Measurements from ENCODE around the gene SNORC. TPM values are rescaled to one million over a fixed set of nuclear protein-coding genes. Genes with fewer than 3 reads are reported as not detected.

SNORC gene
- polyA plus RNA-seq, 1 donor from 2014 or later = 0.68 TPM

DNA sequence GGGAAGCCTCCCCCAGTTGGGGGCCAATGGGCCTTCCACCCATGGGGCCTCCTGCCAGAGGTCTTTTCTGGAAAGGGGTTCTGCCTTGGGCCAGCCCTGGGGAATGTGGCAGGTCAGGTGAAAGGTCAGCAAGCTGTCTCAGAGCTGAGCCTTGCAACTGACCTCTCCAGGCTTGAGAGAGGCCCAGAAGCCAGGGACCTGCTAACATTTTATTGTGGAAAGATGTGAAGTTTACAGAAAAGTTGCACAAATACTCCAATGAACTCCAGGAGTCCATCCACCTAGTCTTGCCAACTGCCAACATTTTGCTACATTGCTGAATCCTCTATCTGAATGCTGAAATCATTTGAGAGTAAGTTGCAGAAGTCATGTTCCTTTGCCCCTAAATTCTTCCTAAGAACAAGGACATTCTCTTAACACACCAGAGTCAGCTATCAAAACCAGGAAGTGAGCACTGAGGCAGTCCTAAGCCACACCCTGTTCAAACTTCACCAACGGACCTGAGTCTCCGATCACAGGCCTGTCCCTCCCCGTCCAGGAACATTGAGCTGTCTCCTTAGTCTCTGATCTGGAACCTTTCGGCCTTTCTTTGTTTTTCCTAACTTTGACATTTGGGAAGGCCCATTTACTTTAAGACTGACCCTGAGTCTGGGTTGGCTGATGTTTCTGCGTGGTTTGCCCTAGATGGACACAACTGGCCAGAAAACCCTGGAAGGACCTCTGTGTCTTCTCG, 4.0 kb downstream of the SNORC start:
- no peaks in the 10 kb centered on the region for H3F3A ChIP-seq (ENCODE audit: insufficient read depth, low read length, poor library complexity, severe bottlenecking)
- TF ChIP-seq, protein P1, sequence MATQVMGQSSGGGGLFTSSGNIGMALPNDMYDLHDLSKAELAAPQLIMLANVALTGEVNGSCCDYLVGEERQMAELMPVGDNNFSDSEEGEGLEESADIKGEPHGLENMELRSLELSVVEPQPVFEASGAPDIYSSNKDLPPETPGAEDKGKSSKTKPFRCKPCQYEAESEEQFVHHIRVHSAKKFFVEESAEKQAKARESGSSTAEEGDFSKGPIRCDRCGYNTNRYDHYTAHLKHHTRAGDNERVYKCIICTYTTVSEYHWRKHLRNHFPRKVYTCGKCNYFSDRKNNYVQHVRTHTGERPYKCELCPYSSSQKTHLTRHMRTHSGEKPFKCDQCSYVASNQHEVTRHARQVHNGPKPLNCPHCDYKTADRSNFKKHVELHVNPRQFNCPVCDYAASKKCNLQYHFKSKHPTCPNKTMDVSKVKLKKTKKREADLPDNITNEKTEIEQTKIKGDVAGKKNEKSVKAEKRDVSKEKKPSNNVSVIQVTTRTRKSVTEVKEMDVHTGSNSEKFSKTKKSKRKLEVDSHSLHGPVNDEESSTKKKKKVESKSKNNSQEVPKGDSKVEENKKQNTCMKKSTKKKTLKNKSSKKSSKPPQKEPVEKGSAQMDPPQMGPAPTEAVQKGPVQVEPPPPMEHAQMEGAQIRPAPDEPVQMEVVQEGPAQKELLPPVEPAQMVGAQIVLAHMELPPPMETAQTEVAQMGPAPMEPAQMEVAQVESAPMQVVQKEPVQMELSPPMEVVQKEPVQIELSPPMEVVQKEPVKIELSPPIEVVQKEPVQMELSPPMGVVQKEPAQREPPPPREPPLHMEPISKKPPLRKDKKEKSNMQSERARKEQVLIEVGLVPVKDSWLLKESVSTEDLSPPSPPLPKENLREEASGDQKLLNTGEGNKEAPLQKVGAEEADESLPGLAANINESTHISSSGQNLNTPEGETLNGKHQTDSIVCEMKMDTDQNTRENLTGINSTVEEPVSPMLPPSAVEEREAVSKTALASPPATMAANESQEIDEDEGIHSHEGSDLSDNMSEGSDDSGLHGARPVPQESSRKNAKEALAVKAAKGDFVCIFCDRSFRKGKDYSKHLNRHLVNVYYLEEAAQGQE (IDR thresholded peaks at IDR 0.05; ENCODE audit: borderline replicate concordance) = no peak
- TF ChIP-seq POLR2AphosphoS5 (IDR thresholded peaks at IDR 0.05) = no peak
- no peak for TF ChIP-seq EZH2 (IDR thresholded peaks at IDR 0.05; ENCODE audit: borderline replicate concordance, insufficient read depth, low read length, poor library complexity, severe bottlenecking)
- no peak for TF ChIP-seq SMC3 (conservative IDR thresholded peaks at IDR 0.05; ENCODE audit: poor library complexity)
- TF ChIP-seq EP300 (conservative IDR thresholded peaks at IDR 0.05; ENCODE audit: poor library complexity, severe bottlenecking) = no peak
- TF ChIP-seq MXI1 (conservative IDR thresholded peaks at IDR 0.05; ENCODE audit: poor library complexity, severe bottlenecking) = no peak
- no peak for TF ChIP-seq TAF1 (IDR thresholded peaks at IDR 0.05; ENCODE audit: low read depth)
- TF ChIP-seq RAD21 (conservative IDR thresholded peaks at IDR 0.05) = no peak
- TF ChIP-seq, protein P2, sequence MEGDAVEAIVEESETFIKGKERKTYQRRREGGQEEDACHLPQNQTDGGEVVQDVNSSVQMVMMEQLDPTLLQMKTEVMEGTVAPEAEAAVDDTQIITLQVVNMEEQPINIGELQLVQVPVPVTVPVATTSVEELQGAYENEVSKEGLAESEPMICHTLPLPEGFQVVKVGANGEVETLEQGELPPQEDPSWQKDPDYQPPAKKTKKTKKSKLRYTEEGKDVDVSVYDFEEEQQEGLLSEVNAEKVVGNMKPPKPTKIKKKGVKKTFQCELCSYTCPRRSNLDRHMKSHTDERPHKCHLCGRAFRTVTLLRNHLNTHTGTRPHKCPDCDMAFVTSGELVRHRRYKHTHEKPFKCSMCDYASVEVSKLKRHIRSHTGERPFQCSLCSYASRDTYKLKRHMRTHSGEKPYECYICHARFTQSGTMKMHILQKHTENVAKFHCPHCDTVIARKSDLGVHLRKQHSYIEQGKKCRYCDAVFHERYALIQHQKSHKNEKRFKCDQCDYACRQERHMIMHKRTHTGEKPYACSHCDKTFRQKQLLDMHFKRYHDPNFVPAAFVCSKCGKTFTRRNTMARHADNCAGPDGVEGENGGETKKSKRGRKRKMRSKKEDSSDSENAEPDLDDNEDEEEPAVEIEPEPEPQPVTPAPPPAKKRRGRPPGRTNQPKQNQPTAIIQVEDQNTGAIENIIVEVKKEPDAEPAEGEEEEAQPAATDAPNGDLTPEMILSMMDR (IDR thresholded peaks at IDR 0.05; ENCODE audit: poor library complexity, severe bottlenecking) = no peak
- H2AFZ ChIP-seq (ENCODE audit: low read depth, low read length) = no peak overlapping the region
- no peaks in the 10 kb centered on the region for H4K20me1 ChIP-seq (ENCODE audit: insufficient read depth)
- no peak overlapping the region for H3K4me3 ChIP-seq (ENCODE audit: low read length)
- no peak overlapping the region for H3K9ac ChIP-seq (ENCODE audit: low read length)
- H3K4me2 ChIP-seq (ENCODE audit: low read length) = no peak overlapping the region
- H3K27ac ChIP-seq (ENCODE audit: low read length) = no peak overlapping the region
- no peaks in the 10 kb centered on the region for H3K79me2 ChIP-seq (replicated peaks; ENCODE audit: insufficient read depth, low read length)
- H3K9me3 ChIP-seq (ENCODE audit: low read length) = no peaks in the 10 kb centered on the region
- H3K36me3 ChIP-seq (ENCODE audit: insufficient read depth, low read length) = no peaks in the 10 kb centered on the region
- H3K9me2 ChIP-seq (ENCODE audit: insufficient read depth, low read length) = no peaks in the 10 kb centered on the region
- H3K27me3 ChIP-seq (ENCODE audit: insufficient read depth, low read depth, low read length) = peaks cover 20% of the 10 kb centered on the region

DNA sequence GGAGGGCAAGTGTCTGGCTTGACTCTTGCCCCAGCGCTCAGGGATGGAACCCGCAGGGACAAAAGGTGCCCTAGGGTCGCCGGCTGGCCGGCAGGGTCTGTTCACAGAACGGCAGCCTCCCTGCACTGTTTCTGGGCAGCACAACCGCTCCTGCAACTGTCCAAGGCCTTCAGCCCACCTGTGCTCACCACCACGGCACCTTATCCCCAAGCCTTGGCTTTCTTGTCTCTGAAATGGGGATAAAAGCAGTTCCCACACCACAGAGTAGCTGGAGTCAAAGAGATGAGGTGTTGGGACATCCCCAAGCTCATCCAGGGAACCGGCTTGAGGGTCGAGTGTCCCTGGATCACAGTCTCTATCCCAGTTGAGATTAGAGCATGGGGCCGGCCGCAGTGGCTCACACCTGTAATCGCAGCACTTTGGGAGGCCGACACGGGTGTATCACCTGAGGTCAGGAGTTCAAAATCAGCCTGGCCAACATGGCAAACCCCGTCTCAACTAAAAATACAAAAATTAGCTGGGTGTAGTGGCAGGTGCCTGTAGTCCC, 4.7 kb downstream of the SNORC start:
- H3F3A ChIP-seq (ENCODE audit: insufficient read depth, low read length, poor library complexity, severe bottlenecking) = no peaks in the 10 kb centered on the region
- H3K9me2 ChIP-seq (ENCODE audit: insufficient read depth, low read length) = no peaks in the 10 kb centered on the region
- TF ChIP-seq TAF1 (IDR thresholded peaks at IDR 0.05; ENCODE audit: low read depth) (no peak), MXI1 (conservative IDR thresholded peaks at IDR 0.05; ENCODE audit: poor library complexity, severe bottlenecking) (no peak), EP300 (conservative IDR thresholded peaks at IDR 0.05; ENCODE audit: poor library complexity, severe bottlenecking) (no peak), EZH2 (IDR thresholded peaks at IDR 0.05; ENCODE audit: borderline replicate concordance, insufficient read depth, low read length, poor library complexity, severe bottlenecking) (no peak), SMC3 (conservative IDR thresholded peaks at IDR 0.05; ENCODE audit: poor library complexity) (no peak), POLR2AphosphoS5 (IDR thresholded peaks at IDR 0.05) (no peak), RAD21 (conservative IDR thresholded peaks at IDR 0.05) (no peak)
- TF ChIP-seq, protein P1 (IDR thresholded peaks at IDR 0.05; ENCODE audit: borderline replicate concordance) = no peak
- TF ChIP-seq, protein P2 (IDR thresholded peaks at IDR 0.05; ENCODE audit: poor library complexity, severe bottlenecking) = no peak
- H3K36me3 ChIP-seq (ENCODE audit: insufficient read depth, low read length) = no peaks in the 10 kb centered on the region
- no peaks in the 10 kb centered on the region for H4K20me1 ChIP-seq (ENCODE audit: insufficient read depth)
- no peak overlapping the region for H2AFZ ChIP-seq (ENCODE audit: low read depth, low read length)
- no peak overlapping the region for H3K27ac ChIP-seq (ENCODE audit: low read length)
- no peaks in the 10 kb centered on the region for H3K9me3 ChIP-seq (ENCODE audit: low read length)
- H3K9ac ChIP-seq (ENCODE audit: low read length) = no peak overlapping the region
- no peak overlapping the region for H3K4me2 ChIP-seq (ENCODE audit: low read length)
- no peak overlapping the region for H3K4me3 ChIP-seq (ENCODE audit: low read length)
- no peaks in the 10 kb centered on the region for H3K79me2 ChIP-seq (replicated peaks; ENCODE audit: insufficient read depth, low read length)
- peaks cover 20% of the 10 kb centered on the region for H3K27me3 ChIP-seq (ENCODE audit: insufficient read depth, low read depth, low read length)

All from neural cell (in vitro differentiated cells).